HepG2 (cell line): ENCODE data around the gene HNRNPA2B1. TPM values are rescaled to one million over a fixed set of nuclear protein-coding genes. Genes with fewer than 3 reads are reported as not detected.

Source experiments
- AGO2 ChIP-seq: fragments of 200-400 bp; formaldehyde crosslinking; optimal IDR thresholded peaks from 2 replicates; pipeline ENCODE3; 2017; ENCODE audit warnings: mild to moderate bottlenecking, low read depth, low read length, moderate library complexity
- DNMT1 ChIP-seq: sonication (generic); formaldehyde crosslinking; IDR thresholded peaks from 2 replicates; pipeline ENCODE4 v1.5.1; 2020; ENCODE audit warnings: mild to moderate bottlenecking, missing genetic modification reagents
- MAZ ChIP-seq, 2 experiments: sonication (generic) in 1 of 2; formaldehyde crosslinking in 1 of 2; IDR thresholded peaks; 2 replicates each; pipeline versions ENCODE4 v1.5.0 to v1.6.1; 2012 to 2020; ENCODE audit warnings: low read depth in 2 of 2, mild to moderate bottlenecking in 2 of 2, borderline replicate concordance in 1 of 2, improper control_type of control experiment in 1 of 2, low read length in 1 of 2, missing genetic modification reagents in 1 of 2, moderate library complexity in 1 of 2
- MIER3 ChIP-seq: IDR thresholded peaks from 2 replicates; pipeline ENCODE4 v1.6.1; 2016; ENCODE audit warnings: missing compliant biosample characterization, borderline replicate concordance
- NFIB ChIP-seq: sonication (generic); formaldehyde crosslinking; IDR thresholded peaks from 2 replicates; pipeline ENCODE4 v1.9.0; 2021; ENCODE audit warnings: missing genetic modification reagents, mild to moderate bottlenecking, borderline replicate concordance
- NR1H2 ChIP-seq: sonication (generic); formaldehyde crosslinking; IDR thresholded peaks from 2 replicates; pipeline ENCODE4 v1.8.1; 2022; ENCODE audit warnings: low read depth, missing genetic modification reagents, borderline replicate concordance
- POGZ ChIP-seq: sonication (generic); formaldehyde crosslinking; IDR thresholded peaks from 2 replicates; pipeline ENCODE4 v1.4.0; 2020; ENCODE audit warnings: mild to moderate bottlenecking, missing genetic modification reagents
- RBM39 ChIP-seq: fragments of 200-400 bp; formaldehyde crosslinking; IDR thresholded peaks from one replicate; pipeline ENCODE4 v1.6.1; 2018; ENCODE audit warnings: antibody characterized with exemption, mild to moderate bottlenecking, low read depth, low read length; ENCODE audit not compliant: poor library complexity, severe bottlenecking
- YEATS4 ChIP-seq: sonication (generic); formaldehyde crosslinking; IDR thresholded peaks from 2 replicates; pipeline ENCODE4 v1.4.0; 2020; ENCODE audit warnings: missing genetic modification reagents, borderline replicate concordance
- ZHX2 ChIP-seq, 2 experiments: sonication (generic) in 1 of 2; formaldehyde crosslinking in 1 of 2; IDR thresholded peaks; 2 replicates each; pipeline versions ENCODE4 v1.6.1 to v1.9.0; 2014 to 2022; ENCODE audit warnings: antibody characterized with exemption in 1 of 2, borderline replicate concordance in 1 of 2, inconsistent platforms in 1 of 2, low read depth in 1 of 2, missing genetic modification reagents in 1 of 2
- ZNF253 ChIP-seq: sonication (generic); formaldehyde crosslinking; IDR thresholded peaks from 2 replicates; pipeline ENCODE4 v1.8.0; 2022; ENCODE audit warnings: mild to moderate bottlenecking, missing genetic modification reagents, borderline replicate concordance
- ZNF260 ChIP-seq: sonication (generic); formaldehyde crosslinking; IDR thresholded peaks from 2 replicates; pipeline ENCODE4 v1.4.0; 2020; ENCODE audit warnings: missing genetic modification reagents, low read depth, mild to moderate bottlenecking, borderline replicate concordance
- ZNF280D ChIP-seq: sonication (generic); formaldehyde crosslinking; IDR thresholded peaks from 2 replicates; pipeline ENCODE4 v1.5.1; 2020; ENCODE audit warnings: mild to moderate bottlenecking, missing genetic modification reagents
- ZNF530 ChIP-seq: sonication (generic); formaldehyde crosslinking; IDR thresholded peaks from 2 replicates; pipeline ENCODE4 v1.5.0; 2020; ENCODE audit warnings: low read depth, mild to moderate bottlenecking, missing genetic modification reagents
- polyA plus RNA-seq, 8 experiments: library from polyadenylated mRNA; depleted of rRNA in 3 of 8; stranded (reverse) in 7 of 8; unstranded in 1 of 8; fragments of >200 nt; fragmentation: Illumina TruSeq in 4 of 8; extraction: Trizol in 4 of 8; gene quantifications; 2 replicates each; pipeline versions ENCODE4 v1.2.1 to v1.2.3, GENCODE V29; 2011 to 2016; ENCODE audit warnings: low read depth in 4 of 8, missing spikeins in 1 of 8, mixed read lengths in 1 of 8; ENCODE audit not compliant: insufficient read depth in 1 of 8
- total RNA-seq, 5 experiments: library from RNA; depleted of rRNA; stranded (reverse); fragments of >200 nt; fragmentation: Illumina TruSeq; extraction: Trizol; gene quantifications; 2 replicates each; pipeline ENCODE4 v1.2.3, GENCODE V29; 2016; ENCODE audit warnings: low read depth in 1 of 5
- TF ChIP-seq, protein P1 (sequence below), 2 experiments: IDR thresholded peaks; 2 replicates each; pipeline ENCODE4 v1.6.1; 2011 to 2012; ENCODE audit warnings: low read length in 2 of 2, borderline replicate concordance in 1 of 2, low read depth in 1 of 2, mild to moderate bottlenecking in 1 of 2, moderate library complexity in 1 of 2

The HNRNPA2B1 gene
- total and polyA plus RNA-seq, 2 of the 13 experiments (the other 11 are each of a cell fraction or from before 2014, with no cell fraction given) = 193 to 412 TPM

GRCh38 chr7:26200038-26200443 lies 505 bp downstream of the HNRNPA2B1 start (continued):
- TF ChIP-seq, protein P1, sequence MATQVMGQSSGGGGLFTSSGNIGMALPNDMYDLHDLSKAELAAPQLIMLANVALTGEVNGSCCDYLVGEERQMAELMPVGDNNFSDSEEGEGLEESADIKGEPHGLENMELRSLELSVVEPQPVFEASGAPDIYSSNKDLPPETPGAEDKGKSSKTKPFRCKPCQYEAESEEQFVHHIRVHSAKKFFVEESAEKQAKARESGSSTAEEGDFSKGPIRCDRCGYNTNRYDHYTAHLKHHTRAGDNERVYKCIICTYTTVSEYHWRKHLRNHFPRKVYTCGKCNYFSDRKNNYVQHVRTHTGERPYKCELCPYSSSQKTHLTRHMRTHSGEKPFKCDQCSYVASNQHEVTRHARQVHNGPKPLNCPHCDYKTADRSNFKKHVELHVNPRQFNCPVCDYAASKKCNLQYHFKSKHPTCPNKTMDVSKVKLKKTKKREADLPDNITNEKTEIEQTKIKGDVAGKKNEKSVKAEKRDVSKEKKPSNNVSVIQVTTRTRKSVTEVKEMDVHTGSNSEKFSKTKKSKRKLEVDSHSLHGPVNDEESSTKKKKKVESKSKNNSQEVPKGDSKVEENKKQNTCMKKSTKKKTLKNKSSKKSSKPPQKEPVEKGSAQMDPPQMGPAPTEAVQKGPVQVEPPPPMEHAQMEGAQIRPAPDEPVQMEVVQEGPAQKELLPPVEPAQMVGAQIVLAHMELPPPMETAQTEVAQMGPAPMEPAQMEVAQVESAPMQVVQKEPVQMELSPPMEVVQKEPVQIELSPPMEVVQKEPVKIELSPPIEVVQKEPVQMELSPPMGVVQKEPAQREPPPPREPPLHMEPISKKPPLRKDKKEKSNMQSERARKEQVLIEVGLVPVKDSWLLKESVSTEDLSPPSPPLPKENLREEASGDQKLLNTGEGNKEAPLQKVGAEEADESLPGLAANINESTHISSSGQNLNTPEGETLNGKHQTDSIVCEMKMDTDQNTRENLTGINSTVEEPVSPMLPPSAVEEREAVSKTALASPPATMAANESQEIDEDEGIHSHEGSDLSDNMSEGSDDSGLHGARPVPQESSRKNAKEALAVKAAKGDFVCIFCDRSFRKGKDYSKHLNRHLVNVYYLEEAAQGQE (IDR thresholded peaks at IDR 0.05; ENCODE audit: borderline replicate concordance in 1 of 2, low read depth in 1 of 2, low read length in 2 of 2) = peak in 1 of 2 experiments; percentile 11; a peak in 1 of 4 replicates
- TF ChIP-seq MAZ (IDR thresholded peaks at IDR 0.05; ENCODE audit: borderline replicate concordance, low read depth, low read length) = no peak
- no peak for TF ChIP-seq MAZ (CRISPR knock-in tag; IDR thresholded peaks at IDR 0.05; ENCODE audit: low read depth)
- TF ChIP-seq ZNF530 (CRISPR knock-in tag) = no peak
- TF ChIP-seq RBM39 = peak; percentile 98
- no peak for TF ChIP-seq ZNF260 (CRISPR knock-in tag)
- peak; percentile 56; the same call in 1 of the 2 replicates for TF ChIP-seq ZHX2 (IDR thresholded peaks at IDR 0.05; ENCODE audit: low read depth)
- TF ChIP-seq ZHX2 (CRISPR knock-in tag; IDR thresholded peaks at IDR 0.05; ENCODE audit: borderline replicate concordance) = no peak
- TF ChIP-seq NR1H2 (CRISPR knock-in tag) = no peak
- 0 out of 2 replicates have a peak, but pooled peaks have one; percentile 20 for TF ChIP-seq ZNF280D (CRISPR knock-in tag)
- TF ChIP-seq YEATS4 (CRISPR knock-in tag) = peak; percentile 52; the same call in 1 of the 2 replicates
- TF ChIP-seq NFIB (CRISPR knock-in tag) = no peak
- peak; percentile 99 for TF ChIP-seq AGO2
- no peak for TF ChIP-seq MIER3 (CRISPR knock-in tag)
- TF ChIP-seq DNMT1 (CRISPR knock-in tag) = no peak
- TF ChIP-seq ZNF253 (CRISPR knock-in tag) = no peak
- TF ChIP-seq POGZ (CRISPR knock-in tag) = no peak
